B cell (primary cell): Measurements from ENCODE around the gene CEL. TPM values are rescaled to one million over a fixed set of nuclear protein-coding genes. Genes with fewer than 3 reads are reported as not detected.

Source experiments
- ATAC-seq: fragments of 200-7000 bp; cut with Tn5 transposase; one replicate; pipeline ENCODE4 v1.10.0; 2021; ENCODE audit warnings: low read depth, mild to moderate bottlenecking, moderate number of reproducible peaks, moderate library complexity
- CTCF ChIA-PET: fragments of 350-600 bp; sonication (Branson Sonifier 250); formaldehyde crosslinking; loops from one replicate; lab custom pipeline; 2021; ENCODE audit warnings: antibody characterized with exemption, inconsistent platforms; lab: Charles Lee
- POLR2A ChIA-PET: fragments of 350-600 bp; sonication (Branson Sonifier 250); formaldehyde crosslinking; loops from one replicate; lab custom pipeline; 2021; ENCODE audit warnings: antibody characterized with exemption; lab: Charles Lee
- DNase-seq: peaks from one replicate; pipeline ENCODE4 v3.0.0; 2013
- H2AFZ ChIP-seq: 2 replicates; pipeline ENCODE4 v1.6.1; 2012; ENCODE audit warnings: mild to moderate bottlenecking, low read depth, low read length; ENCODE audit not compliant: insufficient read depth, poor library complexity, severe bottlenecking
- H3K27ac ChIP-seq, 2 donors: 1 replicate in 1 of 2; 2 replicates in 1 of 2; pipeline ENCODE4 v1.5.1; 2012 to 2013; ENCODE audit warnings: low read length in 2 of 2, mild to moderate bottlenecking in 2 of 2, moderate library complexity in 1 of 2
- H3K27me3 ChIP-seq, 4 experiments: fragments of 200-600 bp in 1 of 4; sonication (generic) in 1 of 4; replicated peaks in 1 of 4; 1 replicate in 2 of 4; 2 replicates in 2 of 4; pipeline versions ENCODE4 v1.6.1 to v1.7.0; 2013 to 2016; ENCODE audit warnings: low read length in 3 of 4, mild to moderate bottlenecking in 2 of 4, mixed read lengths in 1 of 4, moderate library complexity in 1 of 4; ENCODE audit not compliant: insufficient read depth in 4 of 4, control insufficient read depth in 3 of 4; ENCODE audit errors: control extremely low read depth in 1 of 4
- H3K36me3 ChIP-seq, 2 experiments: replicated peaks in 1 of 2; 1 replicate in 1 of 2; 2 replicates in 1 of 2; pipeline versions ENCODE4 v1.6.1 to v1.7.1; 2013; ENCODE audit warnings: low read length in 1 of 2; ENCODE audit not compliant: insufficient read depth in 2 of 2, control insufficient read depth in 1 of 2; ENCODE audit errors: control extremely low read depth in 1 of 2, extremely low read depth in 1 of 2
- H3K4me1 ChIP-seq, 2 donors: fragments of 200-600 bp in 1 of 2; sonication (generic) in 1 of 2; 1 replicate in 1 of 2; 2 replicates in 1 of 2; pipeline versions ENCODE4 v1.5.1 to v1.6.1; 2013 to 2017; ENCODE audit warnings: low read length in 2 of 2; ENCODE audit not compliant: control insufficient read depth in 2 of 2, insufficient read depth in 2 of 2
- H3K4me2 ChIP-seq: replicated peaks from 2 replicates; pipeline ENCODE3; 2012; ENCODE audit warnings: mild to moderate bottlenecking, low read depth, low read length; ENCODE audit not compliant: poor library complexity, severe bottlenecking
- H3K4me3 ChIP-seq, 5 experiments: fragments of 200-600 bp in 1 of 5; sonication (generic) in 1 of 5; 1 replicate in 3 of 5; 2 replicates in 2 of 5; pipeline versions ENCODE4 v1.5.1 to v1.7.0; 2011 to 2016; ENCODE audit warnings: low read length in 4 of 5, mild to moderate bottlenecking in 4 of 5, low read depth in 2 of 5, control low read depth in 1 of 5, moderate library complexity in 1 of 5; ENCODE audit not compliant: insufficient read depth in 1 of 5; ENCODE audit errors: control extremely low read depth in 1 of 5, extremely low read depth in 1 of 5
- H3K79me2 ChIP-seq: fragments of 200-600 bp; sonication (generic); one replicate; pipeline ENCODE4 v1.6.0; 2016; ENCODE audit warnings: low read length; ENCODE audit not compliant: control insufficient read depth, insufficient read depth
- H3K9ac ChIP-seq: fragments of 200-600 bp; sonication (generic); 2 replicates; pipeline ENCODE4 v1.6.1; 2017; ENCODE audit warnings: mild to moderate bottlenecking, low read length, moderate library complexity
- H3K9me3 ChIP-seq, 3 donors: one replicate each; pipeline versions ENCODE4 v1.6.1 to v1.7.1; 2013; ENCODE audit warnings: low read length in 2 of 3; ENCODE audit not compliant: control insufficient read depth in 2 of 3, insufficient read depth in 1 of 3; ENCODE audit errors: control extremely low read depth in 1 of 3
- H4K20me1 ChIP-seq: 2 replicates; pipeline ENCODE4 v1.6.0; 2012; ENCODE audit warnings: mild to moderate bottlenecking, low read length; ENCODE audit not compliant: insufficient read depth, control insufficient read depth, poor library complexity, severe bottlenecking
- H3K27ac Mint-ChIP-seq: one replicate; pipeline ENCODE4 v1.8.0; 2021; ENCODE audit warnings: mixed read lengths
- H3K27me3 Mint-ChIP-seq: one replicate; pipeline ENCODE4 v1.8.0; 2021; ENCODE audit warnings: mixed read lengths
- H3K4me1 Mint-ChIP-seq: one replicate; pipeline ENCODE4 v1.8.0; 2021; ENCODE audit warnings: mixed read lengths
- H3K4me3 Mint-ChIP-seq: one replicate; pipeline ENCODE4 v1.8.0; 2021; ENCODE audit warnings: mixed read lengths
- H3K9me3 Mint-ChIP-seq: one replicate; pipeline ENCODE4 v1.8.0; 2022; ENCODE audit warnings: mixed read lengths; ENCODE audit not compliant: insufficient read depth
- CTCF ChIP-seq: fragments of 200-600 bp; IDR thresholded peaks from one replicate; pipeline ENCODE4 v1.8.0; 2022; ENCODE audit warnings: antibody characterized with exemption, mild to moderate bottlenecking
- EZH2 ChIP-seq: IDR thresholded peaks from 2 replicates; pipeline ENCODE4 v1.6.1; 2012; ENCODE audit warnings: borderline replicate concordance, low read depth, mild to moderate bottlenecking, moderate library complexity, low read length; ENCODE audit not compliant: insufficient read depth, poor library complexity, severe bottlenecking
- WGBS: methylation state at CpG from one replicate; pipeline ENCODE4 v1.1.5; 2013; ENCODE audit warnings: missing lambda C conversion rate; ENCODE audit not compliant: insufficient coverage; 5-methylcytosine and 5-hydroxymethylcytosine counted together
- intact Hi-C: fragments of 100-400 bp; cut with micrococcal nuclease; formaldehyde crosslinking; loops from one replicate; pipeline ENCODE4 v1.10.0; 2022
- polyA plus RNA-seq: library from polyadenylated mRNA; depleted of rRNA; stranded (reverse); fragments of >200 nt; gene quantifications from 2 replicates; pipeline ENCODE4 v1.2.3, GENCODE V29; 2012
- total RNA-seq, 2 donors: library from RNA; stranded (reverse); fragments of 120-200 nt in 1 of 2; gene quantifications; 1 replicate in 1 of 2; 2 replicates in 1 of 2; pipeline versions ENCODE4 v1.2.3 to v1.2.4, GENCODE V29; 2013 to 2022

The CEL gene
- total and polyA plus RNA-seq, 2 donors (not counting 1 experiment from before 2014, with no cell fraction given) = 0.51 to 0.57 TPM

DNA sequence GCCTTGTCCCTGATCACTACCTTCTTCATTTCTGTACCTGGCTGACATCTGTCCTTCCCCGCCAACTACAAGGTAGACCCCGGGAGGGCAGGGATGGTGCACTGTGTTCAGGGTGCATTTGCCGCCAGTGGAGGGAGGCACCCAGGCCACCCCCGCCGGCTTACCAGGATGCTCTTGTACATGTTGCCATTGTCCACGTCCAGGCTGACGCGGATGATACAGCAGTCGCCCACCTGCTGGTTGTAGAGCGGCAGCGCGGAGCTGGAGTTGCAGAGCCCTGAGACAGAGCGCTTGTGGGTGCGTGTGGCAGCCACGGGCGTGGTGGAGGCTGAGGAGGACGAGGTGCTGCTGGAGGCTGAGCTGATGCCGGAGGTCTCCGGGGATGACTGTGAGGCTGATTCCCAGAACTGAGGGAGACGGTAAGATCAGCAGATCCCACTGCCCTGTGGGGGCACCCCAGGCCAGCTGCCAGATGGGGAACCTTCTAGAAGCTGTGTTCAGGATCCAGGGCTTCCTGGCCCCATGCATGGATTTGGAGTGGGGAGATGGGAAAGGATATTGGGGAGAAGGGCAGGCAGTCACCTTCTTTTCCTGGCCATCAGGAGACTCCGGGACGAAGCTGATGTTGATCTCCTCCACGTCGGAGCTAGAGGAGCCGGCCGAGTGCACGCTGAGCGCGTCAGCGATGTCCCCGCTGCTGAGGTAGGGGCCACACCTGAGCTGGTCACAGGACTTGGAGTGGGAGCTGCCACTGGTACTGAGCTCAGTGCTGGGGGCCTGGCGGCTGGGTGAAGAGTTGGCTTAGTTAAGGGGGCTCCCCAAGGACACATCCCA, 39.8 kb downstream of the CEL start:
- TF ChIP-seq EZH2 (no peak), CTCF (no peak)
- H3K4me1 ChIP-seq = no peaks in the 10 kb centered on the region
- H3K27ac ChIP-seq = no peak overlapping the region
- Mint-ChIP-seq H3K9me3 (peaks cover 2% of the 10 kb centered on the region), H3K27me3 (no peaks in the 10 kb centered on the region), H3K4me3 (no peak overlapping the region), H3K4me1 (no peaks in the 10 kb centered on the region), H3K27ac (peak overlapping the region; percentile 32)
- H4K20me1 ChIP-seq = no peaks in the 10 kb centered on the region
- no peaks in the 10 kb centered on the region for H3K27me3 ChIP-seq
- H3K9me3 ChIP-seq = peaks cover under 1 to 10% (median under 1%) of the 10 kb centered on the region in 3 donors
- no peak overlapping the region for H3K4me3 ChIP-seq
- peak; percentile 23 for DNase-seq
- H2AFZ ChIP-seq = no peak overlapping the region
- intact Hi-C loops = no loop called here
- H3K36me3 ChIP-seq = peaks cover 0 to 73% of the 10 kb centered on the region in 2 experiments
- ChIA-PET POLR2A (interaction anchor here (1.2 kb wide), 1 partner anchor 45 kb away, joined by 4 read pairs; no protein-coding TSS in a partner anchor), CTCF (interaction anchor here (0.8 to 26.5 kb wide), 8 partner anchors 8 to 81 kb away, joined by 3 to 599 read pairs (median 6); no protein-coding TSS in a partner anchor)
- no peak overlapping the region for H3K4me2 ChIP-seq
- 99% methylated on average over 30 of the region's 32 CpGs for WGBS
- no peaks in the 10 kb centered on the region for H3K79me2 ChIP-seq
- no peak for ATAC-seq
- H3K9ac ChIP-seq = no peak overlapping the region
